ENCODE data around the gene MRC2. TPM values are rescaled to one million over a fixed set of nuclear protein-coding genes. Genes with fewer than 3 reads are reported as not detected.

Gene MRC2
- total RNA-seq, 1 experiment from 2014 or later = 34.3 TPM

GRCh38 chr17:62687997-62688396 lies 60.5 kb downstream of the MRC2 start:
- Histone ChIP-seq H3K4me3 (ENCODE audit: low read depth, low read length, poor library complexity, severe bottlenecking) (no peak overlapping the region), H3K27ac (ENCODE audit: low read depth, low read length, poor library complexity, severe bottlenecking) (no peak overlapping the region), H3K4me1 (ENCODE audit: insufficient read depth, low read length, poor library complexity, severe bottlenecking) (no peaks in the 10 kb centered on the region), H3K36me3 (ENCODE audit: insufficient read depth, low read length, poor library complexity, severe bottlenecking) (peaks cover 5% of the 10 kb centered on the region), H3K27me3 (replicated peaks; ENCODE audit: insufficient read depth, low read depth, low read length, poor library complexity) (no peaks in the 10 kb centered on the region), H3K9me3 (ENCODE audit: low read depth, low read length, poor library complexity, severe bottlenecking) (no peaks in the 10 kb centered on the region)
- intact Hi-C loops (cut with micrococcal nuclease; ENCODE audit: unreplicated experiment) = no loop called here
- TF ChIP-seq CTCF (conservative IDR thresholded peaks at IDR 0.05; ENCODE audit: low read depth, low read length) (no peak), EZH2 (IDR thresholded peaks at IDR 0.05; ENCODE audit: borderline replicate concordance, low read depth, low read length, poor library complexity, severe bottlenecking) (no peak)
- BruUV-seq (replicated peaks) = no TSS peak
- CTCF ChIA-PET = no interaction called here
- DNase-seq (ENCODE audit: low spot score) = no peak
- POLR2A ChIA-PET (ENCODE audit: low non-redundant PET) = no interaction called here

GRCh38 chr17:62688398-62689160 lies 61.1 kb downstream of the MRC2 start:
- BruUV-seq (replicated peaks) = no TSS peak
- CTCF ChIA-PET = no interaction called here
- no peaks in the 10 kb centered on the region for H3K9me3 ChIP-seq (ENCODE audit: low read depth, low read length, poor library complexity, severe bottlenecking)

GRCh38 chr17:62689441-62690167 lies 62.1 kb downstream of the MRC2 start:
- CTCF ChIA-PET = no interaction called here
- no peak for DNase-seq (ENCODE audit: low spot score)

More at GRCh38 chr17:62688398-62689160, 61.1 kb downstream of the MRC2 start:
- H3K27ac ChIP-seq (ENCODE audit: low read depth, low read length, poor library complexity, severe bottlenecking) = no peak overlapping the region
- intact Hi-C loops (cut with micrococcal nuclease; ENCODE audit: unreplicated experiment) = no loop called here
- no peaks in the 10 kb centered on the region for H3K27me3 ChIP-seq (replicated peaks; ENCODE audit: insufficient read depth, low read depth, low read length, poor library complexity)
- peaks cover 5% of the 10 kb centered on the region for H3K36me3 ChIP-seq (ENCODE audit: insufficient read depth, low read length, poor library complexity, severe bottlenecking)
- H3K4me1 ChIP-seq (ENCODE audit: insufficient read depth, low read length, poor library complexity, severe bottlenecking) = no peaks in the 10 kb centered on the region
- H3K4me3 ChIP-seq (ENCODE audit: low read depth, low read length, poor library complexity, severe bottlenecking) = no peak overlapping the region
- TF ChIP-seq CTCF (conservative IDR thresholded peaks at IDR 0.05; ENCODE audit: low read depth, low read length) (no peak), EZH2 (IDR thresholded peaks at IDR 0.05; ENCODE audit: borderline replicate concordance, low read depth, low read length, poor library complexity, severe bottlenecking) (no peak)
- DNase-seq (ENCODE audit: low spot score) = no peak
- POLR2A ChIA-PET (ENCODE audit: low non-redundant PET) = no interaction called here

More at GRCh38 chr17:62689441-62690167, 62.1 kb downstream of the MRC2 start:
- no peaks in the 10 kb centered on the region for H3K4me1 ChIP-seq (ENCODE audit: insufficient read depth, low read length, poor library complexity, severe bottlenecking)
- TF ChIP-seq CTCF (conservative IDR thresholded peaks at IDR 0.05; ENCODE audit: low read depth, low read length) = no peak
- TF ChIP-seq EZH2 (IDR thresholded peaks at IDR 0.05; ENCODE audit: borderline replicate concordance, low read depth, low read length, poor library complexity, severe bottlenecking) = no peak
- no TSS peak for BruUV-seq (replicated peaks)
- H3K36me3 ChIP-seq (ENCODE audit: insufficient read depth, low read length, poor library complexity, severe bottlenecking) = peaks cover 5% of the 10 kb centered on the region
- H3K27me3 ChIP-seq (replicated peaks; ENCODE audit: insufficient read depth, low read depth, low read length, poor library complexity) = no peaks in the 10 kb centered on the region
- no peak overlapping the region for H3K27ac ChIP-seq (ENCODE audit: low read depth, low read length, poor library complexity, severe bottlenecking)
- H3K9me3 ChIP-seq (ENCODE audit: low read depth, low read length, poor library complexity, severe bottlenecking) = no peaks in the 10 kb centered on the region
- no peak overlapping the region for H3K4me3 ChIP-seq (ENCODE audit: low read depth, low read length, poor library complexity, severe bottlenecking)
- intact Hi-C loops (cut with micrococcal nuclease; ENCODE audit: unreplicated experiment) = loop anchor here (10.0 kb wide), 1 partner anchor 135 kb away; no protein-coding TSS in a partner anchor
- POLR2A ChIA-PET (ENCODE audit: low non-redundant PET) = no interaction called here
